ENCODE measurements around the gene SAMD14. TPM values are rescaled to one million over a fixed set of nuclear protein-coding genes. Genes with fewer than 3 reads are reported as not detected.

SAMD14 gene
- total and polyA plus RNA-seq, 2 of the 4 experiments (the other 2 are of a cell fraction): 1.4 to 6.2 TPM

DNA sequence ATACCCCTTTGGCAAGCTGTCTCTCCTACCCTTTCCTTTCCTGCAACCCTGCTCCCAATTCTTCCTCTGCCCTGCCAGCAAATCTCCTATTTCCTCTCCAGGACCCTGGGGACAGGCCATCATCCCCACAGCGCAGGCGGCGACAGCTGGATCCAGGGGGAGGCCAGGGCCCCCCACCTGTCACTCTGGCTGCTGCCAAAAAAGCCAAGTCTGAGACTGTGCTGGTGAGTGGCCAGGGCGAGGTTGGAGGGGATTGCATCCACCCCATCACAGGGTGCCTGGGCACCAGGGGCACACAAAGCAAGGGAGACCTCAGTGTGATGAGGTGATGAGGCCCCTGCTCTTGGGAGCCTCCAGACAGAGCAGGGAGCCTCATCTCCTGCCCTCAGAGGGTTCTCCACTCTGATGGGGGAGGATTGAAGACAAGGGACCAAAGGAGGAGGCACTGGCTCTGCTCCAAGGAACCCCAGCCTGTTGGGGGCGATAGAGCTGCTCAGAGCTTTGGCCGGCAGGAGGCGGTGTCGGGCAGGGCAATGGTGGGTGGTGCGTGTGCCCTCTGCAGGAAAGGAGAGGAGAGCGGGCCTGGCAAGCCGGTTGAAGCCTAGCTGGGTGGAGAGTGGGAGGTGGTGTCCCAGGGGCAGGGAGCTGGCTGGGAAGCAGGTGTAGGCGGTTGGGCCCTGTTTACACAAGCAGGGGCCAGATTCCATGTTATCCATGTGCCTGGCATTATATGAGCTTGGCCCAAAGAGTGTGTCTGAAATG is 50.4 kb downstream of the SAMD14 start (continued):
- no peak for TF ChIP-seq MAZ (IDR thresholded peaks at IDR 0.05; ENCODE audit: borderline replicate concordance, low read depth, low read length)

DNA sequence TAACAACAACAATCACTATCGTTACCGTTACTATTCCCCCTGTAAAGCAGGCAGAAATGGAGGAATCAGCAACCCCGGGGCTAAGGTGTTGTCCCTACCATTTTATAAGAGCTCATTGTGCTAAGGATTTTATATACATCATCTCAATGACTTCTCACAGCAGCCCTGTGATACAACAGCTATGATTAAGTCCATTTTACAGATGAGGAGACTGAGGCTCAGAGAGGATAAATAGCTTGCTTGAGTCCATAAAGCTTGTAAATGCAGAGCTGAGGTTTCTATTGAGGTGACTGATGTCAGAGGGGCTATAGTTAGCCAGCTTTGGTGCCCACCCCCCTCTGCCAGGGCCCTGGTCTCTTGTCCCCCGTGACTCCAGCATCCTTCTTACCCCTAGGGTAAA is 51.5 kb downstream of the SAMD14 start:
- Histone ChIP-seq H2BK15ac (ENCODE audit: low read depth, low read length) (no peak overlapping the region), H2AFZ (replicated peaks; ENCODE audit: low read length, poor library complexity) (no peak overlapping the region), H3K14ac (replicated peaks; ENCODE audit: low read depth, low read length) (no peak overlapping the region), H3K9me3 (ENCODE audit: control insufficient read depth, insufficient read depth, low read length) (no peaks in the 10 kb centered on the region), H3K4me1 (ENCODE audit: control insufficient read depth, insufficient read depth, low read length) (no peaks in the 10 kb centered on the region), H4K5ac (ENCODE audit: low read depth, low read length) (no peak overlapping the region), H4K91ac (ENCODE audit: insufficient read depth, low read depth, low read length) (no peak overlapping the region), H2AK9ac (replicated peaks; ENCODE audit: low read depth, low read length, poor library complexity) (no peak overlapping the region), H3K36me3 (ENCODE audit: control insufficient read depth, insufficient read depth, low read length) (peaks cover 70% of the 10 kb centered on the region), H2BK20ac (ENCODE audit: low read depth, low read length) (no peak overlapping the region), H4K8ac (ENCODE audit: low read depth in 2 of 2, low read length in 2 of 2) (no peak overlapping the region), H3K4me2 (ENCODE audit: low read depth, low read length) (no peak overlapping the region), H3K79me1 (ENCODE audit: low read depth in 1 of 2, low read length in 2 of 2) (peaks cover 13 to 41% of the 10 kb centered on the region in 2 experiments; a peak in 3 of 4 replicates), H3K27me3 (ENCODE audit: control insufficient read depth, insufficient read depth, low read length) (no peaks in the 10 kb centered on the region), H3K27ac (ENCODE audit: insufficient read depth, low read length) (no peak overlapping the region), H3K56ac (ENCODE audit: extremely low read depth, insufficient read depth, low read length) (no peak overlapping the region), H2BK120ac (ENCODE audit: low read depth, low read length) (no peak overlapping the region), H2AK5ac (ENCODE audit: low read depth, low read length) (no peak overlapping the region), H3K18ac (ENCODE audit: low read depth, low read length) (no peak overlapping the region), H4K20me1 (ENCODE audit: insufficient read depth, low read length) (no peaks in the 10 kb centered on the region; the same call in none of the 2 replicates), H3K9ac (ENCODE audit: low read depth, low read length) (no peak overlapping the region), H3K4me3 (ENCODE audit: insufficient read depth, low read depth, low read length) (no peak overlapping the region), H3K23ac (ENCODE audit: low read depth, low read length) (no peak overlapping the region), H2BK5ac (ENCODE audit: low read depth, low read length, poor library complexity, severe bottlenecking) (no peak overlapping the region), H3K9me1 (ENCODE audit: insufficient read depth, low read length) (no peaks in the 10 kb centered on the region), H3K4ac (ENCODE audit: low read depth, low read length) (no peak overlapping the region)
- POLR2A ChIA-PET (ENCODE audit: unreplicated experiment): no interaction called here
- no CpG with 5 or more reads among the region's 4 CpGs for WGBS, 2 experiments (ENCODE audit: extremely low coverage in 2 of 2, insufficient read length in 1 of 2)
- CTCF ChIA-PET: no interaction called here
- intact Hi-C loops (cut with micrococcal nuclease) (no loop called here), in situ Hi-C loops (cut with MboI; ENCODE audit: low sequenced_read_pairs) (no loop called here), dilution Hi-C loops (cut with HindIII; ENCODE audit: low sequenced_read_pairs, unreplicated experiment) (no loop called here)
- DNase-seq (no peak), ATAC-seq (ENCODE audit: low read depth) (no peak)
- BruUV-seq (replicated peaks): no TSS peak
- TF ChIP-seq BHLHE40 (IDR thresholded peaks at IDR 0.05; ENCODE audit: low read depth, low read length): no peak
- TF ChIP-seq SMC3 (IDR thresholded peaks at IDR 0.05; ENCODE audit: low read depth, low read length): no peak
- no peak for TF ChIP-seq POLR2A (IDR thresholded peaks at IDR 0.05; ENCODE audit: low read depth, low read length)
- TF ChIP-seq, protein P1, sequence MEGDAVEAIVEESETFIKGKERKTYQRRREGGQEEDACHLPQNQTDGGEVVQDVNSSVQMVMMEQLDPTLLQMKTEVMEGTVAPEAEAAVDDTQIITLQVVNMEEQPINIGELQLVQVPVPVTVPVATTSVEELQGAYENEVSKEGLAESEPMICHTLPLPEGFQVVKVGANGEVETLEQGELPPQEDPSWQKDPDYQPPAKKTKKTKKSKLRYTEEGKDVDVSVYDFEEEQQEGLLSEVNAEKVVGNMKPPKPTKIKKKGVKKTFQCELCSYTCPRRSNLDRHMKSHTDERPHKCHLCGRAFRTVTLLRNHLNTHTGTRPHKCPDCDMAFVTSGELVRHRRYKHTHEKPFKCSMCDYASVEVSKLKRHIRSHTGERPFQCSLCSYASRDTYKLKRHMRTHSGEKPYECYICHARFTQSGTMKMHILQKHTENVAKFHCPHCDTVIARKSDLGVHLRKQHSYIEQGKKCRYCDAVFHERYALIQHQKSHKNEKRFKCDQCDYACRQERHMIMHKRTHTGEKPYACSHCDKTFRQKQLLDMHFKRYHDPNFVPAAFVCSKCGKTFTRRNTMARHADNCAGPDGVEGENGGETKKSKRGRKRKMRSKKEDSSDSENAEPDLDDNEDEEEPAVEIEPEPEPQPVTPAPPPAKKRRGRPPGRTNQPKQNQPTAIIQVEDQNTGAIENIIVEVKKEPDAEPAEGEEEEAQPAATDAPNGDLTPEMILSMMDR (conservative IDR thresholded peaks at IDR 0.05; ENCODE audit: low read depth, low read length): no peak
- no peak for TF ChIP-seq FOS (IDR thresholded peaks at IDR 0.05; ENCODE audit: low read depth, low read length)
- TF ChIP-seq NFE2L2 (IDR thresholded peaks at IDR 0.05; ENCODE audit: low read depth, low read length): no peak
- no peak for TF ChIP-seq MAFK (IDR thresholded peaks at IDR 0.05; ENCODE audit: low read depth, low read length)
- TF ChIP-seq RAD21 (IDR thresholded peaks at IDR 0.05; ENCODE audit: low read length): no peak
- no peak for TF ChIP-seq MAZ (IDR thresholded peaks at IDR 0.05; ENCODE audit: borderline replicate concordance, low read depth, low read length)
- TF ChIP-seq MXI1 (IDR thresholded peaks at IDR 0.05; ENCODE audit: borderline replicate concordance, low read depth, low read length): no peak
- TF ChIP-seq, protein P2, sequence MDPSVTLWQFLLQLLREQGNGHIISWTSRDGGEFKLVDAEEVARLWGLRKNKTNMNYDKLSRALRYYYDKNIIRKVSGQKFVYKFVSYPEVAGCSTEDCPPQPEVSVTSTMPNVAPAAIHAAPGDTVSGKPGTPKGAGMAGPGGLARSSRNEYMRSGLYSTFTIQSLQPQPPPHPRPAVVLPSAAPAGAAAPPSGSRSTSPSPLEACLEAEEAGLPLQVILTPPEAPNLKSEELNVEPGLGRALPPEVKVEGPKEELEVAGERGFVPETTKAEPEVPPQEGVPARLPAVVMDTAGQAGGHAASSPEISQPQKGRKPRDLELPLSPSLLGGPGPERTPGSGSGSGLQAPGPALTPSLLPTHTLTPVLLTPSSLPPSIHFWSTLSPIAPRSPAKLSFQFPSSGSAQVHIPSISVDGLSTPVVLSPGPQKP (IDR thresholded peaks at IDR 0.05; ENCODE audit: borderline replicate concordance, low read depth, low read length): no peak
- no peak for TF ChIP-seq CHD1 (IDR thresholded peaks at IDR 0.05; ENCODE audit: low read depth, low read length)
- TF ChIP-seq RFX5 (IDR thresholded peaks at IDR 0.05; ENCODE audit: low read depth, low read length): no peak
- no peak for TF ChIP-seq CEBPB (IDR thresholded peaks at IDR 0.05; ENCODE audit: low read depth, low read length)
